Measurements from ENCODE around the gene COQ7. TPM values are rescaled to one million over a fixed set of nuclear protein-coding genes. Genes with fewer than 3 reads are reported as not detected.

Gene COQ7
- total RNA-seq, 4 donors from 2014 or later: 18.1 to 40.4 (median 27.1) TPM

DNA sequence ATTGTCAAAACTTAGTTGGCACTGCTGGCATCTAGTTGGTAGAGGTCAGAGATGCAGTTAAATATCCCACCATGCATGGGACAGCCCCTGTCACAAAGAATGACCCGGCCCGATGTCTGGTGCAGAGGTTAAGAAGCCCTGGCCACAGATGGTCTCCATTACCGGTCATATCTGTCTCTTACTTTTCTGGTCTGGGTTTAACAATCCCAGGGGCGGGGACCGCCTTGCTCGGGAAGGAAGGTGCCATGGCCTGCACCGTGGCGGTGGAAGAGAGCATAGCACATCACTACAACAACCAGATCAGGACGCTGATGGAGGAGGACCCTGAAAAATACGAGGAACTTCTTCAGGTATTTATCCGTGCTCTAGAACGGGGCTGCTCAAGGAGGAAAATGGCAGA is 8.1 kb downstream of the COQ7 start:
- Histone ChIP-seq H3K36me3 (peaks cover 0 to 36% (median 13%) of the 10 kb centered on the region in 4 donors), H3K27ac (no peak overlapping the region), H3K27me3 (no peaks in the 10 kb centered on the region), H3K4me1 (no peaks in the 10 kb centered on the region), H3K4me3 (no peak overlapping the region), H3K9me3 (no peaks in the 10 kb centered on the region)
- TF ChIP-seq POLR2A (IDR thresholded peaks at IDR 0.05): no peak
- TF ChIP-seq, protein P1, sequence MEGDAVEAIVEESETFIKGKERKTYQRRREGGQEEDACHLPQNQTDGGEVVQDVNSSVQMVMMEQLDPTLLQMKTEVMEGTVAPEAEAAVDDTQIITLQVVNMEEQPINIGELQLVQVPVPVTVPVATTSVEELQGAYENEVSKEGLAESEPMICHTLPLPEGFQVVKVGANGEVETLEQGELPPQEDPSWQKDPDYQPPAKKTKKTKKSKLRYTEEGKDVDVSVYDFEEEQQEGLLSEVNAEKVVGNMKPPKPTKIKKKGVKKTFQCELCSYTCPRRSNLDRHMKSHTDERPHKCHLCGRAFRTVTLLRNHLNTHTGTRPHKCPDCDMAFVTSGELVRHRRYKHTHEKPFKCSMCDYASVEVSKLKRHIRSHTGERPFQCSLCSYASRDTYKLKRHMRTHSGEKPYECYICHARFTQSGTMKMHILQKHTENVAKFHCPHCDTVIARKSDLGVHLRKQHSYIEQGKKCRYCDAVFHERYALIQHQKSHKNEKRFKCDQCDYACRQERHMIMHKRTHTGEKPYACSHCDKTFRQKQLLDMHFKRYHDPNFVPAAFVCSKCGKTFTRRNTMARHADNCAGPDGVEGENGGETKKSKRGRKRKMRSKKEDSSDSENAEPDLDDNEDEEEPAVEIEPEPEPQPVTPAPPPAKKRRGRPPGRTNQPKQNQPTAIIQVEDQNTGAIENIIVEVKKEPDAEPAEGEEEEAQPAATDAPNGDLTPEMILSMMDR (IDR thresholded peaks at IDR 0.05): no peak
- in situ Hi-C loops (cut with MboI; ENCODE audit: low pct_ligation_motif_present in 1 of 4, low pct_unique_long_range_greater_than_20kb in 1 of 4, low sequenced_read_pairs in 3 of 4) (loop anchor here in 3 of 4 donors (10.0 to 25.0 kb wide), 3 partner anchors 101 to 437 kb away; partner anchors contain the start of genes CCP110 (in 2 of the 3) and GDE1 (in 2 of the 3)), intact Hi-C loops (cut with DNase I; ENCODE audit: low total_unique reads) (no loop called here)
- 93 to 94% methylated on average over 3 to 12 of the region's 12 CpGs for WGBS, 2 donors (ENCODE audit: low coverage in 1 of 2)
- DNase-seq: no peak

DNA sequence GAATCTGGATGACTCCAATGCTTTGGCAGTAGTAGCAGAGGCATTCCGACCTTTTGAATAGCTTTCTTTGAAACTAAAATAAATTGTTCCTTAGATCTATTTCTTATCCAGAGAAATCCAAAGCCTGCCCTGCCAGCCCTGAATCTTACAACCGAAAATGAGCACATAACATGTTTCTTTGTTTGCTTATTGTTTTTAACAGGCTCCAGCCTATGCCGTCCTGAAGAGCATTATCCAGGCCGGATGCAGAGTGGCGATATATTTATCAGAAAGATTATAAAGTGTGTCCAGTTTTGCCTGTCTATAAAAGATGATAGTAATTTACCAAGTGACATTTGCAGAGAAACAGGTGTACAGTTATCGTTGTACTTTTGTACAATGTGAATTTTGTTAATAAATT is 10.5 kb downstream of the COQ7 start:
- Histone ChIP-seq H3K4me1 (no peaks in the 10 kb centered on the region), H3K27me3 (no peaks in the 10 kb centered on the region), H3K36me3 (peaks cover 0 to 37% (median 17%) of the 10 kb centered on the region in 4 donors), H3K27ac (no peak overlapping the region), H3K9me3 (no peaks in the 10 kb centered on the region), H3K4me3 (no peak overlapping the region)
- no peak for TF ChIP-seq POLR2AphosphoS5 (IDR thresholded peaks at IDR 0.05)
- TF ChIP-seq, protein P1 (IDR thresholded peaks at IDR 0.05): no peak
- no peak for TF ChIP-seq POLR2A (IDR thresholded peaks at IDR 0.05)
- no peak for TF ChIP-seq EP300 (IDR thresholded peaks at IDR 0.05; ENCODE audit: low read depth)
- no peak for DNase-seq
- in situ Hi-C loops (cut with MboI; ENCODE audit: low pct_ligation_motif_present in 1 of 4, low pct_unique_long_range_greater_than_20kb in 1 of 4, low sequenced_read_pairs in 3 of 4) (loop anchor here in 3 of 4 donors (10.0 to 25.0 kb wide), 3 partner anchors 103 to 434 kb away; partner anchors contain the start of genes CCP110 (in 2 of the 3) and GDE1 (in 2 of the 3)), intact Hi-C loops (cut with DNase I; ENCODE audit: low total_unique reads) (no loop called here)
- WGBS, 2 donors (ENCODE audit: low coverage in 1 of 2): 85 to 89% methylated on average over 6 of the region's 6 CpGs

DNA sequence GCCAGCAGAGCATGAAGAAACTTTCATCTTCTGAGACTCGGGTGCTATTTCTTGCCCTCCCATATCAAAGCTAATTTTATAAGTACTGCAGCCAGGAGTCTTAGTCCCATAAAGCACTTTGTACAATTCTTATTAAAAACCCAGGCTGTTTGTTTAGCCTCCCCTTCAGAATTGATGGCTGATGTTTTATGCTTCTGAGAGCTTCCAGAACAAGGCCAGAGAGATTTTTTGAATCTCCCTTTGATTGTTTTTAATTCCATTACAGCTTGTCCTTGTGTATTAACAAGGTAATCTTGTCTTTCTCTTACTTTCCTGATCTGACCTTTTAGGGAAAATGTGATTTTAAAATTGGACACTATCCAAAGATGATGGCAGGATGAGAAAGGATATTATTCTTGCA is 16.3 kb downstream of the COQ7 start:
- H3K27ac ChIP-seq: no peak overlapping the region
- peaks cover 4 to 19% (median 13%) of the 10 kb centered on the region in 4 donors for H3K4me1 ChIP-seq
- in situ Hi-C loops (cut with MboI; ENCODE audit: low pct_ligation_motif_present in 1 of 4, low pct_unique_long_range_greater_than_20kb in 1 of 4, low sequenced_read_pairs in 3 of 4): loop anchor here (5.0 to 25.0 kb wide), 5 partner anchors 91 to 429 kb away; partner anchors contain the start of genes CCP110 (in 2 of the 4) and GDE1 (in 2 of the 4)
- no peaks in the 10 kb centered on the region for H3K27me3 ChIP-seq
- WGBS, 2 donors (ENCODE audit: low coverage in 1 of 2): 76 to 89% methylated on average over 1 of the region's 1 CpG
- H3K4me3 ChIP-seq: no peak overlapping the region
- DNase-seq: no peak
- no peaks in the 10 kb centered on the region for H3K9me3 ChIP-seq
- intact Hi-C loops (cut with DNase I; ENCODE audit: low total_unique reads): no loop called here
- H3K36me3 ChIP-seq: peaks cover 0 to 24% (median 9%) of the 10 kb centered on the region in 4 donors
- TF ChIP-seq, protein P1 (IDR thresholded peaks at IDR 0.05): no peak
- no peak for TF ChIP-seq POLR2AphosphoS5 (IDR thresholded peaks at IDR 0.05)

DNA sequence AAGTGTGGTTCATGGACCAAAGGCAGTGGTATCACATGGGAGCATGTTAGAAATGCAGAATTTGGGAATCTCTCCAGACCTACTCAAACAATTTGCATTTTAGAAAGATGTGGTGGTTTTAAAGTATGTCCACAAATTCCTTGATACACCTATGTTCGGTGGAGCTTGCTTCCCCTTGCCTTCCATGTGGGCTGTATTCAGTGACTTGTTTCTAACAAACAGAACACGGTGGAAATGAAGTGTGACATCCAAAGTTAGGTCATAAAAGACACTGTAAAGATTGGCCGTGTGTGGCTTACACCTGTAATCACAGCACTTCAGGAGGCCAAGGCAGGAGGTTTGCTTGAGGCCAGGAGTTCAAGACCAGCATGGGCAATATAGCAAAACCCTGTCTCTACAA is 16.7 kb downstream of the COQ7 start:
- H3K27me3 ChIP-seq: no peaks in the 10 kb centered on the region
- no peak overlapping the region for H3K4me3 ChIP-seq
- WGBS, 2 donors (ENCODE audit: low coverage in 1 of 2): 71 to 73% methylated on average over 3 of the region's 3 CpGs
- in situ Hi-C loops (cut with MboI; ENCODE audit: low pct_ligation_motif_present in 1 of 4, low pct_unique_long_range_greater_than_20kb in 1 of 4, low sequenced_read_pairs in 3 of 4) (loop anchor here (5.0 to 25.0 kb wide), 5 partner anchors 91 to 428 kb away; partner anchors contain the start of genes CCP110 (in 2 of the 4) and GDE1 (in 2 of the 4)), intact Hi-C loops (cut with DNase I; ENCODE audit: low total_unique reads) (no loop called here)
- TF ChIP-seq EP300 (IDR thresholded peaks at IDR 0.05; ENCODE audit: low read depth): no peak
- no peak for TF ChIP-seq POLR2AphosphoS5 (IDR thresholded peaks at IDR 0.05)
- TF ChIP-seq, protein P1 (IDR thresholded peaks at IDR 0.05): no peak
- no peak for TF ChIP-seq POLR2A (IDR thresholded peaks at IDR 0.05)
- peaks cover 4 to 19% (median 13%) of the 10 kb centered on the region in 4 donors for H3K4me1 ChIP-seq
- H3K27ac ChIP-seq: no peak overlapping the region
- H3K36me3 ChIP-seq: peaks cover 0 to 19% (median 6%) of the 10 kb centered on the region in 4 donors
- DNase-seq: no peak
- H3K9me3 ChIP-seq: no peaks in the 10 kb centered on the region

All from transverse colon (tissue), 4 donors.